GM04504 (cell line): Measurements from ENCODE around the gene CARS1.

Experiments
- DNase-seq: peaks from one replicate; pipeline ENCODE4 v3.0.0-alpha.2; 2012; ENCODE audit warnings: low read depth

CARS1 gene

GRCh38 chr11:2991452-2992233, 65.6 kb downstream of the CARS1 start:
- no peak for DNase-seq

- no peak for DNase-seq
Observed at GRCh38 chr11:2990617-2991451, 66.4 kb downstream of the CARS1 start.

GRCh38 chr11:2989551-2989950, 67.7 kb downstream of the CARS1 start:
- no peak for DNase-seq

- no peak for DNase-seq
Observed at GRCh38 chr11:2989006-2989405, 68.2 kb downstream of the CARS1 start.

GRCh38 chr11:2987881-2988861, 69.1 kb downstream of the CARS1 start:
- no peak for DNase-seq

GRCh38 chr11:2983908-2984307, 73.3 kb downstream of the CARS1 start:
- DNase-seq, result no peak

GRCh38 chr11:2982214-2982613, 75.0 kb downstream of the CARS1 start:
- no peak for DNase-seq

- no peak for DNase-seq
Observed at GRCh38 chr11:2981130-2981529, 76.1 kb downstream of the CARS1 start.

- no peak for DNase-seq
Observed at GRCh38 chr11:2980168-2980840, 76.9 kb downstream of the CARS1 start.

GRCh38 chr11:2977113-2977512, 80.1 kb downstream of the CARS1 start:
- no peak for DNase-seq

GRCh38 chr11:2976294-2977063, 80.7 kb downstream of the CARS1 start:
- no peak for DNase-seq

GRCh38 chr11:2975594-2975993, 81.6 kb downstream of the CARS1 start:
- DNase-seq, result no peak

GRCh38 chr11:2974272-2974671, 83.0 kb downstream of the CARS1 start:
- no peak for DNase-seq

- DNase-seq, result no peak
Observed at GRCh38 chr11:2968341-2968900, 88.8 kb downstream of the CARS1 start.

- no peak for DNase-seq
Observed at GRCh38 chr11:2964782-2965181, 92.4 kb downstream of the CARS1 start.

- DNase-seq, result no peak
Observed at GRCh38 chr11:2963761-2964160, 93.5 kb downstream of the CARS1 start.

- DNase-seq, result no peak
Observed at GRCh38 chr11:2963112-2963754, 94.0 kb downstream of the CARS1 start.

GRCh38 chr11:2961080-2961479, 96.1 kb downstream of the CARS1 start:
- DNase-seq, result no peak

- DNase-seq, result no peak
Observed at GRCh38 chr11:2960139-2960538, 97.1 kb downstream of the CARS1 start.

GRCh38 chr11:2958251-2958650, 99.0 kb downstream of the CARS1 start:
- no peak for DNase-seq
